Thyroid gland (tissue), 4 donors: ENCODE measurements around the gene SLC9A8. TPM values are rescaled to one million over a fixed set of nuclear protein-coding genes. Genes with fewer than 3 reads are reported as not detected.

ENCODE experiments used
- DNase-seq, 2 donors: peaks; one replicate each; pipeline ENCODE4 v3.0.0-alpha.2; 2019
- H3K27ac ChIP-seq, 3 donors: fragments of 200-600 bp; sonication (generic); 1 replicate in 2 of 3; 2 replicates in 1 of 3; pipeline ENCODE4 v1.5.1; 2016 to 2019; ENCODE audit warnings: mild to moderate bottlenecking in 1 of 3, moderate library complexity in 1 of 3
- H3K27me3 ChIP-seq: fragments of 200-600 bp; sonication (generic); one replicate; pipeline ENCODE4 v1.5.1; 2019
- H3K36me3 ChIP-seq, 2 donors: fragments of 200-600 bp; sonication (generic); one replicate each; pipeline ENCODE4 v1.5.1; 2016 to 2019
- H3K4me1 ChIP-seq, 2 donors: fragments of 200-600 bp; sonication (generic); one replicate each; pipeline ENCODE4 v1.5.1; 2017 to 2019
- H3K4me3 ChIP-seq, 3 donors: fragments of 200-600 bp; sonication (generic); replicated peaks in 1 of 3; 1 replicate in 2 of 3; 2 replicates in 1 of 3; pipeline ENCODE4 v1.5.1; 2016; ENCODE audit warnings: mild to moderate bottlenecking in 1 of 3
- H3K9me3 ChIP-seq: fragments of 200-600 bp; sonication (generic); one replicate; pipeline ENCODE4 v1.5.1; 2017
- POLR2A ChIP-seq, 2 donors: fragments of 450-650 bp; IDR thresholded peaks; one replicate each; pipeline ENCODE4 v1.6.1; 2017; ENCODE audit warnings: antibody characterized with exemption in 2 of 2, mild to moderate bottlenecking in 2 of 2, moderate library complexity in 1 of 2
- WGBS, 2 donors: methylation state at CpG; one replicate each; pipeline ENCODE4 v1.1.5; 2017; 5-methylcytosine and 5-hydroxymethylcytosine counted together
- intact Hi-C: fragments of 100-400 bp; cut with DNase I; formaldehyde crosslinking; loops from one replicate; pipeline ENCODE4 v1.15.1; 2023
- total RNA-seq, 4 donors: library from RNA; depleted of rRNA; stranded (reverse); fragments of >200 nt; gene quantifications; one replicate each; pipeline ENCODE4 v1.2.3, GENCODE V29; 2016
- TF ChIP-seq, protein P1 (sequence below), 6 experiments: fragments of 200-600 bp in 3 of 6; fragments of 450-650 bp in 3 of 6; sonication (generic) in 3 of 6; IDR thresholded peaks; one replicate each; pipeline ENCODE4 v1.5.1; 2016 to 2019; ENCODE audit warnings: antibody characterized with exemption in 6 of 6, mild to moderate bottlenecking in 2 of 6, inconsistent platforms in 1 of 6, moderate library complexity in 1 of 6

The SLC9A8 gene
- total RNA-seq, 4 donors from 2014 or later: 12.0 to 20.2 (median 16.1) TPM

DNA sequence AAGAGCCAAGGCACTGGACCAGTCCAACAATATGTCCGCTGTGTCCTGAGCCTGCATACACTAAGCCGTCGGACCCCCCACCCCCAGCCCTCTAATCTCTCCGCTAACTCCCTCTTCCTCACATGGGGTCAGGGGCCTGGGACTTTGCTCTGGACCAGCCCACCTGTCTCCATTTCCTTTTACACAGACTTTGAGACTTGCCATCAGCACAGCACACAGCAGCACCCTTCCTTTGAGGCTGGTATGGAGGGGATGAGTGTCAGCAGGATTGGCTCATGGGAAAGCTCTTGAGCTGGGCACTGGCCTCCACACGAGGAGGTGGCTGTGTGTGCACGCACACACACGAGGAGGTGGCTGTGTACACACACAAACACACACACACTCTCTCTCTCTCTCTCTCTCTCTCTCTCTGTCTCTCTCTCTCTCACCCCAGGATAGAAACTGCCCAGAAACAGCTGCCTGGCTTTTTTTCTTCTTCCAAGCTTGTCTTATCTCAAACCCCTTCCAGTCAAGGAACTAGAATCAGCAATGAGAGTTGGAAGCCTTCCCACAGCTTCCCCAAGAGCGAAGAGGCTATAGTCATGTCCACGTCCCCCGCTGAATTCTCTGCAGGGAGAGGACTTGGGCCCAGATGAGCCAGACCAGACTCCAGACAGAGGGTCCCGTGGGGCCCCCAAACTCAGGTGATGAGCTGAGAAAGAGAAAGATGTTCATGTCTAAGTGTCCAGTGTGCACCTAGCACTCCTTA is 18.6 kb downstream of the SLC9A8 start:
- no peaks in the 10 kb centered on the region for H3K9me3 ChIP-seq
- TF ChIP-seq, protein P1, sequence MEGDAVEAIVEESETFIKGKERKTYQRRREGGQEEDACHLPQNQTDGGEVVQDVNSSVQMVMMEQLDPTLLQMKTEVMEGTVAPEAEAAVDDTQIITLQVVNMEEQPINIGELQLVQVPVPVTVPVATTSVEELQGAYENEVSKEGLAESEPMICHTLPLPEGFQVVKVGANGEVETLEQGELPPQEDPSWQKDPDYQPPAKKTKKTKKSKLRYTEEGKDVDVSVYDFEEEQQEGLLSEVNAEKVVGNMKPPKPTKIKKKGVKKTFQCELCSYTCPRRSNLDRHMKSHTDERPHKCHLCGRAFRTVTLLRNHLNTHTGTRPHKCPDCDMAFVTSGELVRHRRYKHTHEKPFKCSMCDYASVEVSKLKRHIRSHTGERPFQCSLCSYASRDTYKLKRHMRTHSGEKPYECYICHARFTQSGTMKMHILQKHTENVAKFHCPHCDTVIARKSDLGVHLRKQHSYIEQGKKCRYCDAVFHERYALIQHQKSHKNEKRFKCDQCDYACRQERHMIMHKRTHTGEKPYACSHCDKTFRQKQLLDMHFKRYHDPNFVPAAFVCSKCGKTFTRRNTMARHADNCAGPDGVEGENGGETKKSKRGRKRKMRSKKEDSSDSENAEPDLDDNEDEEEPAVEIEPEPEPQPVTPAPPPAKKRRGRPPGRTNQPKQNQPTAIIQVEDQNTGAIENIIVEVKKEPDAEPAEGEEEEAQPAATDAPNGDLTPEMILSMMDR (IDR thresholded peaks at IDR 0.05): no peak
- TF ChIP-seq POLR2A (IDR thresholded peaks at IDR 0.05): no peak
- H3K27ac ChIP-seq: no peak overlapping the region
- H3K4me3 ChIP-seq: no peak overlapping the region
- intact Hi-C loops: no loop called here
- no peaks in the 10 kb centered on the region for H3K27me3 ChIP-seq
- peaks cover 0 to 8% of the 10 kb centered on the region in 2 donors for H3K36me3 ChIP-seq
- WGBS, 2 donors: 87 to 88% methylated on average over 11 of the region's 11 CpGs
- no peak for DNase-seq
- H3K4me1 ChIP-seq: peaks cover under 1 to 1% of the 10 kb centered on the region in 2 donors

DNA sequence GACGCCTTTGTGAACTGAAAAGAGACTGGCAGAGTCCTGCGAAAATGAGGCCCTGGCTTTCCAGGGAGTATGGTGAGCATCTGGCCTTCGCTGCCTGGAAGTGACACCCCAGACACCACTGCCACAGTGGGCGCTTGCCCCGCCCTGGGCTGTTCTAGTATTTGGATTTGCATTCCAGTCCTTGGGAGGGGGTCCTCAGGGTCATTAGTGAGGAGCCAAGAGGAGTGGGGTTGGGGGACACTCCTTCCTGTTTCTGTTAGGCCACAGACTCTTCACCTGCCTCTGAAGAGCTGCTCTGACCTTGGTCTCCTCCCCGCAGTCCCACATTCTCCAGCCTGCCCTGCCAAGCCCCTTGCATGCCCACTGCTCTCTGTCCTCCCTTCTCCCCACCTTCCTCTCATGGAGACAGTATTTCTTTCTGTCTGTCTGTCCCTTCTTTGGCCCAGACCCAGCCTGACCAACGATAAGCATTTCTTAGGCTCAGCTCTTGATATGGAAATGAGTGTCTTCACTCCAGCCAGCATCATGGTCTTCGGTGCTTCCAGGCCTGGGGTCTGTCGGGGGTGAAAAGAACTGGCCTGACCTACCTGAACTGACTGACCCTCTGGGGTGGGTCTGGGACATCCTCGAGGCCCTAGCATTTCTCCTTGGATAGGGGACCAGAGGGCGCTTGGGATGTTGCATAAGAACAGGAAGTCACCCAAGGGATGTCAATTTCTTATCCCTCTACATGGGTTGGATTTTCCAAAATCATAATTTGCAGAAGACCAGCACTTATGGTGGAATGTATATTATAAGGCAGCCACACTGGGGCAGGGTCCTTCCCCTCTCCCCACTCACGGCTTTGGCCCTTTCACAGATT is 19.4 kb downstream of the SLC9A8 start:
- H3K36me3 ChIP-seq: peaks cover 0 to 5% of the 10 kb centered on the region in 2 donors
- H3K9me3 ChIP-seq: no peaks in the 10 kb centered on the region
- no peak overlapping the region for H3K27ac ChIP-seq
- TF ChIP-seq, protein P1 (IDR thresholded peaks at IDR 0.05): no peak
- no peak overlapping the region for H3K4me3 ChIP-seq
- 87 to 88% methylated on average over 12 of the region's 12 CpGs for WGBS, 2 donors
- intact Hi-C loops: no loop called here
- no peaks in the 10 kb centered on the region for H3K4me1 ChIP-seq
- DNase-seq: no peak
- no peaks in the 10 kb centered on the region for H3K27me3 ChIP-seq

DNA sequence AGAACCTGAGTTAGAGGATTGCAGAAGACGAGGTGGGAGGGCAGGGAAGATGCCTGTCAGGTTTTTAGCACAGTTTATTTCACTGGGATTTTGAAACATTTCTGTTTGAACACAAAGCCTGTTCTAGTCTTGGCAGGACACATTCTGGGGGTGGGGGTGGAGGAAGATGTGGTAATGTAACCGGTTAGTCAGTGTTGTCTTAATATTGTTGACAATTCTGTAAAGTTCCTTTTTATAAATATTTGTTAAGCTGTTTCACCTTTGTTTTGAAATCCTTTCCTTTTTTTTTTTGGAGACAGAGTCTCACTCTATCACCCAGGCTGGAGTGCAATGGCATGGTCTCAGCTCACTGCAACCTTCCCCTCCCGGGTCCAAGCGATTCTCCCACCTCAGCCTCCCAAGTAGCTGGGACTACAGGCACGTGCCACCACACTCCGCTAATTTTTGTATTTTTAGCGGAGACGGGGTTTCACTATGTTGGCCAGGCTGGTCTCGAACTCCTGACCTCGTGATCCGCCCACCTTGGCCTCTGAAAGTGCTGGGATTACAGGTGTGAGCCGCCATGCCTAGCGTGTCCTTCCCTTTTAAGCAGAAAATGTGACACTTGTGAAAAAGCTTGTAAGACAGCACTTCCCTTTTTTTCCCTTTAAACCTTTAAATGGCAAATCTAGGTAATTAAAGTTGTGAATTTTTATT is 20.2 kb downstream of the SLC9A8 start:
- WGBS, 2 donors: 90 to 91% methylated on average over 13 of the region's 13 CpGs
- Histone ChIP-seq H3K9me3 (no peaks in the 10 kb centered on the region), H3K36me3 (no peaks in the 10 kb centered on the region), H3K4me3 (no peak overlapping the region), H3K4me1 (no peaks in the 10 kb centered on the region), H3K27ac (no peak overlapping the region), H3K27me3 (no peaks in the 10 kb centered on the region)
- TF ChIP-seq POLR2A (IDR thresholded peaks at IDR 0.05): no peak
- TF ChIP-seq, protein P1 (IDR thresholded peaks at IDR 0.05): no peak
- intact Hi-C loops: no loop called here
- DNase-seq: no peak

DNA sequence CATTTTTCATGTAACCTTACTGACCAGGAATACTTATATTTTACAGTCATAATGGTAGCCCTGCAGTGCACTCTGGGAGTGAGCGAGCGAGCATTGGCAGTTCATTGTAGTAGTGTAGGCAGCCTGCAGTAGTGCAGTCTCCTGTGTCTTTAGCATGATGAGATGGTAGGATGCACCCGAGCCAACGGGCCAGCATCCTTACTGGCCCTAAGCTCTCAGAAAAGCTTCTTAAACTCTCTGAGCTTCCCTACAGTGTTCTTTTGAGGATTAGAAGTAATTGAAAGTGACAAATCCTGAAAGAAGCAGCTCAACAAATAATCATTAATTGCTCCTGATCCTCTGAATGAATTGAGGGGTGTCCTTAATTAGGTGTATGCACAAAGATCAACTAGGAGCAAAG is 20.9 kb downstream of the SLC9A8 start:
- no peaks in the 10 kb centered on the region for H3K9me3 ChIP-seq
- intact Hi-C loops: no loop called here
- no peak for DNase-seq
- no peaks in the 10 kb centered on the region for H3K27me3 ChIP-seq
- 88 to 94% methylated on average over 4 of the region's 4 CpGs for WGBS, 2 donors
- H3K4me1 ChIP-seq: no peaks in the 10 kb centered on the region
- no peak overlapping the region for H3K27ac ChIP-seq
- H3K4me3 ChIP-seq: no peak overlapping the region
- TF ChIP-seq, protein P1 (IDR thresholded peaks at IDR 0.05): no peak
- no peak for TF ChIP-seq POLR2A (IDR thresholded peaks at IDR 0.05)
- no peaks in the 10 kb centered on the region for H3K36me3 ChIP-seq
